ENCODE results near the gene ADGRV1.

GRCh38 chr5:91119981-91120850, 561.6 kb downstream of the ADGRV1 start:
- TF ChIP-seq CTCF (IDR thresholded peaks at IDR 0.05; ENCODE audit: insufficient read depth, low read length, poor library complexity, severe bottlenecking) (no peak), EZH2phosphoT487 (conservative IDR thresholded peaks at IDR 0.05; ENCODE audit: low read length) (no peak)

Data from SU-DHL-6 (cell line).